Neural progenitor cell (in vitro differentiated cells): ENCODE measurements around the gene CYBRD1. TPM values are rescaled to one million over a fixed set of nuclear protein-coding genes. Genes with fewer than 3 reads are reported as not detected.
A peak's percentile ranks its signal among the peaks of the same experiment; 100 is the strongest.
"Not testable (repeated sequence)": the region's sequence is repeated elsewhere in the genome, so short reads cannot be mapped to it uniquely, and the experiment has no call there.

Experiments
- DNase-seq: peaks from one replicate; pipeline ENCODE4 v3.0.0-alpha.2; 2016; ENCODE audit warnings: low spot score
- H2AFZ ChIP-seq: fragments of 200-600 bp; sonication (generic); replicated peaks from 2 replicates; pipeline ENCODE4 v1.6.1; 2016; ENCODE audit warnings: antibody characterized with exemption
- H3F3A ChIP-seq: fragments of 200-600 bp; sonication (generic); 2 replicates; pipeline ENCODE4 v1.6.1; 2016; ENCODE audit warnings: antibody characterized with exemption, low read depth
- H3K27ac ChIP-seq: fragments of 200-600 bp; sonication (generic); 2 replicates; pipeline ENCODE4 v1.5.1; 2016; ENCODE audit warnings: mild to moderate bottlenecking
- H3K27me3 ChIP-seq: fragments of 200-600 bp; sonication (generic); 2 replicates; pipeline ENCODE4 v1.6.1; 2016; ENCODE audit warnings: mild to moderate bottlenecking, moderate library complexity
- H3K36me3 ChIP-seq: fragments of 200-600 bp; sonication (generic); 2 replicates; pipeline ENCODE4 v1.5.1; 2016
- H3K4me1 ChIP-seq: fragments of 200-600 bp; sonication (generic); 2 replicates; pipeline ENCODE4 v1.6.1; 2016; ENCODE audit warnings: mixed run types
- H3K4me2 ChIP-seq: fragments of 200-600 bp; sonication (generic); 2 replicates; pipeline ENCODE4 v1.6.1; 2016
- H3K4me3 ChIP-seq: fragments of 200-600 bp; sonication (generic); 2 replicates; pipeline ENCODE4 v1.5.1; 2016
- H3K79me2 ChIP-seq: fragments of 200-600 bp; sonication (generic); 2 replicates; pipeline ENCODE4 v1.6.1; 2016; ENCODE audit warnings: low read depth
- H3K9ac ChIP-seq: fragments of 200-600 bp; sonication (generic); 2 replicates; pipeline ENCODE4 v1.6.1; 2016
- H3K9me3 ChIP-seq: fragments of 200-600 bp; sonication (generic); 2 replicates; pipeline ENCODE4 v1.5.1; 2016; ENCODE audit warnings: low read depth
- H4K20me1 ChIP-seq: fragments of 200-600 bp; sonication (generic); 2 replicates; pipeline ENCODE4 v1.6.1; 2016; ENCODE audit warnings: low read depth
- H3K27ac Mint-ChIP-seq: 3 replicates; pipeline ENCODE4 v1.8.0; 2021; ENCODE audit warnings: mixed read lengths
- H3K27me3 Mint-ChIP-seq: 2 replicates; pipeline ENCODE4 v1.8.0; 2022; ENCODE audit warnings: low read depth, mild to moderate bottlenecking, inconsistent platforms, moderate library complexity, mixed read lengths; ENCODE audit not compliant: insufficient read depth
- H3K36me3 Mint-ChIP-seq: 3 replicates; pipeline ENCODE4 v1.8.0; 2021; ENCODE audit warnings: mixed read lengths
- H3K4me1 Mint-ChIP-seq: 3 replicates; pipeline ENCODE4 v1.8.0; 2021; ENCODE audit warnings: mixed read lengths
- H3K4me3 Mint-ChIP-seq: 3 replicates; pipeline ENCODE4 v1.8.0; 2021; ENCODE audit warnings: mild to moderate bottlenecking, moderate library complexity, mixed read lengths
- H3K9me3 Mint-ChIP-seq: 3 replicates; pipeline ENCODE4 v1.8.0; 2020; ENCODE audit warnings: mixed read lengths
- EZH2 ChIP-seq: fragments of 200-600 bp; sonication (generic); IDR thresholded peaks from 2 replicates; pipeline ENCODE4 v1.6.1; 2017; ENCODE audit warnings: antibody characterized with exemption, mild to moderate bottlenecking, moderate library complexity
- EZH2phosphoT487 ChIP-seq: fragments of 200-600 bp; sonication (generic); IDR thresholded peaks from 2 replicates; pipeline ENCODE4 v1.6.1; 2017; ENCODE audit warnings: antibody characterized with exemption
- total RNA-seq: library from RNA; depleted of rRNA; stranded (reverse); fragments of >200 nt; gene quantifications from 2 replicates; pipeline ENCODE4 v1.2.3, GENCODE V29; 2015; ENCODE audit warnings: low replicate concordance
- TF ChIP-seq, protein P1 (sequence below): fragments of 200-600 bp; sonication (generic); IDR thresholded peaks from 2 replicates; pipeline ENCODE4 v1.5.1; 2017; ENCODE audit warnings: antibody characterized with exemption, mild to moderate bottlenecking

The CYBRD1 gene
- total RNA-seq, 1 donor from 2014 or later, result 11.1 TPM

DNA sequence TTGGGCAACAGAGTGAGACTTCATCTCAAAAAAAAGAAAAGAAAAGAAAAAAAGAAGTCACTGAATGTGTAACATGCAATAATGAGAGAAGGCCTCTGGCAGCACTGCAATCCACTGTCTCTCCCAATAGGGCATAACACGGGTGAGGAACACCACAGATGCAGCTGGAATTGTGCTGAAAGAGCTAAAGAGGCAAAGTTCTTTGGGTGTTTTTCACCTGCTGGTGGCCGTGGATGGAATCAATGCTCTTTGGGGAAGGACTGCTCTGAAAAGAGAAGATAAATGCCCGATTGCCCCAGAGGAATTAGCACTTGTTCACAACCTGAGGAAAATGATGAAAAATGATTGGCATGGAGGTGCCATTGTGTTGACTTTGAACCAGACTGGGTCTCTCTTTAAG lies 31.0 kb upstream of the CYBRD1 start:
- H3F3A ChIP-seq, result peaks cover 18% of the 10 kb centered on the region
- no peak for DNase-seq
- no peak overlapping the region for H3K4me3 Mint-ChIP-seq
- H3K9me3 ChIP-seq, result no peaks in the 10 kb centered on the region
- H3K27ac ChIP-seq, result no peak overlapping the region
- H3K27me3 Mint-ChIP-seq, result peaks cover 2% of the 10 kb centered on the region
- no peak overlapping the region for H3K27ac Mint-ChIP-seq
- H3K36me3 ChIP-seq, result no peaks in the 10 kb centered on the region
- no peaks in the 10 kb centered on the region for H3K79me2 ChIP-seq
- no peaks in the 10 kb centered on the region for H3K9me3 Mint-ChIP-seq
- no peaks in the 10 kb centered on the region for H4K20me1 ChIP-seq
- H3K27me3 ChIP-seq, result no peaks in the 10 kb centered on the region
- no peak overlapping the region for H3K9ac ChIP-seq
- peaks cover 8% of the 10 kb centered on the region for H3K4me1 ChIP-seq
- H3K4me3 ChIP-seq, result no peak overlapping the region
- H3K36me3 Mint-ChIP-seq, result peaks cover 1% of the 10 kb centered on the region
- H3K4me2 ChIP-seq, result peak overlapping the region; percentile 45
- H2AFZ ChIP-seq, result no peak overlapping the region
- peaks cover 2% of the 10 kb centered on the region for H3K4me1 Mint-ChIP-seq
- TF ChIP-seq EZH2phosphoT487 (no peak), EZH2 (no peak)
- TF ChIP-seq, protein P1, sequence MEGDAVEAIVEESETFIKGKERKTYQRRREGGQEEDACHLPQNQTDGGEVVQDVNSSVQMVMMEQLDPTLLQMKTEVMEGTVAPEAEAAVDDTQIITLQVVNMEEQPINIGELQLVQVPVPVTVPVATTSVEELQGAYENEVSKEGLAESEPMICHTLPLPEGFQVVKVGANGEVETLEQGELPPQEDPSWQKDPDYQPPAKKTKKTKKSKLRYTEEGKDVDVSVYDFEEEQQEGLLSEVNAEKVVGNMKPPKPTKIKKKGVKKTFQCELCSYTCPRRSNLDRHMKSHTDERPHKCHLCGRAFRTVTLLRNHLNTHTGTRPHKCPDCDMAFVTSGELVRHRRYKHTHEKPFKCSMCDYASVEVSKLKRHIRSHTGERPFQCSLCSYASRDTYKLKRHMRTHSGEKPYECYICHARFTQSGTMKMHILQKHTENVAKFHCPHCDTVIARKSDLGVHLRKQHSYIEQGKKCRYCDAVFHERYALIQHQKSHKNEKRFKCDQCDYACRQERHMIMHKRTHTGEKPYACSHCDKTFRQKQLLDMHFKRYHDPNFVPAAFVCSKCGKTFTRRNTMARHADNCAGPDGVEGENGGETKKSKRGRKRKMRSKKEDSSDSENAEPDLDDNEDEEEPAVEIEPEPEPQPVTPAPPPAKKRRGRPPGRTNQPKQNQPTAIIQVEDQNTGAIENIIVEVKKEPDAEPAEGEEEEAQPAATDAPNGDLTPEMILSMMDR, result no peak

DNA sequence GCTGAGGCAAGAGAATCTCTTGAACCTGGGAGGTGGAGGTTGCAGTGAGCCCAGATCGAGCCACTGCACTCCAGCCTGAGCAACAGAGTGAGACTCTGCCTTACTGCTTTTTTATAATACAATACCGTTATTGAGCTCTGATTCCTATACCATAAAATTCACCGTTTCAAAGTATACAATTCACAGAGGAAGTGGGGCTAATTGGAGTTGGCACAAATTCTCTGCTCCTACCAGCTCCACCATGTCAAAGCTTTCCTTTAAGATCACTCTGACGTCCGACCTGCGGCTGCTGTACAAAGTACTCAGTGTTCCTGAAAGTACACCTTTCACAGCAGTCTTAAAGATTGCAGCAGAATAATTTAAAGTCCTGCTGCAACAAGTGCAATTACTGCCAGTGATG lies 29.6 kb upstream of the CYBRD1 start:
- H3K9me3 ChIP-seq, result no peaks in the 10 kb centered on the region
- H4K20me1 ChIP-seq, result no peaks in the 10 kb centered on the region
- H3K9ac ChIP-seq, result no peak overlapping the region
- TF ChIP-seq, protein P1, result no peak
- TF ChIP-seq EZH2, result no peak
- peaks cover 2% of the 10 kb centered on the region for H3K4me1 Mint-ChIP-seq
- H3K27ac ChIP-seq, result peak overlapping the region; percentile 46
- H3K79me2 ChIP-seq, result no peaks in the 10 kb centered on the region
- H3K4me2 ChIP-seq, result no peak overlapping the region
- no peak for DNase-seq
- peaks cover 18% of the 10 kb centered on the region for H3F3A ChIP-seq
- H3K36me3 ChIP-seq, result no peaks in the 10 kb centered on the region
- H3K4me3 ChIP-seq, result no peak overlapping the region
- H3K27me3 ChIP-seq, result no peaks in the 10 kb centered on the region
- H3K9me3 Mint-ChIP-seq, result peaks cover 2% of the 10 kb centered on the region
- H3K4me1 ChIP-seq, result peaks cover 8% of the 10 kb centered on the region
- H3K36me3 Mint-ChIP-seq, result peaks cover 1% of the 10 kb centered on the region
- H3K4me3 Mint-ChIP-seq, result no peak overlapping the region
- H2AFZ ChIP-seq, result no peak overlapping the region
- no peak overlapping the region for H3K27ac Mint-ChIP-seq
- peaks cover 2% of the 10 kb centered on the region for H3K27me3 Mint-ChIP-seq

DNA sequence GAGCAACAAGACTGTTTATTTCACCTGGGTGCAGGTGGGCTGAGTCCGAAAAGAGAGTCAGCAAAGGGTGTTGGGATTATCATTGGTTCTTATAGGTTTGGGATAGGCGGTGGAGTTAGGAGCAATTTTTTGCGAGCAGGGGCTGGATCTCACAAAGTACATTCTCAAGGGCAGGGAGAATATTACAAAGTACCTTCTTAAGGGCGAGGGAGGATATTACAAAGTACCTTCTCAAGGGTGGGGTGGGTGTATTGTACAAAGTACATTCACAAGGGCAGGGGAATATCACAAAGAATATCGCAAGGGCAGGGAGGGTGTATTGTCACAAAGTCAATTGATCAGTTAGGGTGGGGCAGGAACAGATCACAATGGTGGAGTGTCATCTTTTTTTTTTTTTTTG lies 24.6 kb upstream of the CYBRD1 start:
- H3K4me2 ChIP-seq, H3K4me3 Mint-ChIP-seq: not testable (repeated sequence)

DNA sequence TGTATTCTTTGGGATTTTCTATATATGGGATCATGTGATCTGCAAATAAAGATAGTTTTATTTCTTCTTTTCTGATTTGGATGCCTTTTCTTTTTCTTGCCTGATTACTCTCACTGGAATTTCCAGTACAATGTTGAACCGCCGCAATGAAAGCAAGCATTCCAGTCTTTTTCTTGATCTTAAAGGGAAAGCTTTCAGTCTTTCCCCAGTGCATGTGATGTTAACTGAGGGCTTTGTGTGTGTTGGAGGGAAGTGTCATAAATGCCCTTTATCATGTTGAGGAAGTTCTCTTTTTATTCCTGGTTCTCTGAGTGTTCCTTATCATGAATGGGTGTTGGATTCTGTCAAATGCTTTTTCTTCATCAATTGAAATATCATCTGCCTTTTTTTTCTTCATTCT lies 16.9 kb upstream of the CYBRD1 start:
- Mint-ChIP-seq H3K9me3 (peaks cover 3% of the 10 kb centered on the region), H3K27me3 (no peaks in the 10 kb centered on the region), H3K4me1 (no peaks in the 10 kb centered on the region), H3K4me3 (no peak overlapping the region), H3K27ac (no peak overlapping the region), H3K36me3 (no peaks in the 10 kb centered on the region)
- Histone ChIP-seq H3F3A (no peaks in the 10 kb centered on the region), H3K27ac (no peak overlapping the region), H3K27me3 (no peaks in the 10 kb centered on the region), H3K9me3 (no peaks in the 10 kb centered on the region), H3K4me2 (no peak overlapping the region), H3K9ac (no peak overlapping the region), H3K36me3 (no peaks in the 10 kb centered on the region), H3K79me2 (no peaks in the 10 kb centered on the region), H3K4me1 (no peaks in the 10 kb centered on the region), H3K4me3 (no peak overlapping the region), H2AFZ (peak overlapping the region; percentile 60), H4K20me1 (no peaks in the 10 kb centered on the region)
- DNase-seq, result no peak
- TF ChIP-seq EZH2phosphoT487 (no peak), EZH2 (no peak)
- TF ChIP-seq, protein P1, result no peak

More for the DNA sequence above, 24.6 kb upstream of the CYBRD1 start:
- H3K79me2 ChIP-seq, H2AFZ ChIP-seq, H3F3A ChIP-seq, H3K27me3 Mint-ChIP-seq, H3K27me3 ChIP-seq, H3K36me3 ChIP-seq, H3K9me3 ChIP-seq, DNase-seq, H3K9ac ChIP-seq, H3K27ac ChIP-seq, H3K4me1 ChIP-seq, H3K27ac Mint-ChIP-seq, H3K9me3 Mint-ChIP-seq, H3K4me1 Mint-ChIP-seq, H3K36me3 Mint-ChIP-seq, H4K20me1 ChIP-seq, H3K4me3 ChIP-seq: not testable (repeated sequence)
